H9 (cell line): ENCODE data around the gene MARK4. TPM values are rescaled to one million over a fixed set of nuclear protein-coding genes. Genes with fewer than 3 reads are reported as not detected.

Experiments used
- DNase-seq: peaks from one replicate; pipeline ENCODE4 v3.0.0-alpha.2; 2017
- H2AFZ ChIP-seq: one replicate; pipeline ENCODE4 v1.6.1; 2013; ENCODE audit warnings: mild to moderate bottlenecking, low read length, control low read depth, moderate library complexity
- H2AK5ac ChIP-seq: 2 replicates; pipeline ENCODE4 v1.6.1; 2013; ENCODE audit warnings: low read length, control low read depth, mixed read lengths; ENCODE audit not compliant: insufficient read length
- H2BK120ac ChIP-seq: one replicate; pipeline ENCODE4 v1.6.1; 2013; ENCODE audit warnings: low read depth, mild to moderate bottlenecking, low read length, control low read depth, inconsistent platforms; ENCODE audit not compliant: poor library complexity, severe bottlenecking
- H2BK12ac ChIP-seq: 2 replicates; pipeline ENCODE4 v1.6.1; 2013; ENCODE audit warnings: low read length, control low read depth, mixed read lengths, low read depth; ENCODE audit not compliant: insufficient read length
- H2BK15ac ChIP-seq: 2 replicates; pipeline ENCODE4 v1.6.1; 2013; ENCODE audit warnings: low read depth, low read length, control low read depth
- H2BK20ac ChIP-seq: one replicate; pipeline ENCODE4 v1.6.1; 2013; ENCODE audit warnings: low read depth, mild to moderate bottlenecking, low read length, control low read depth, inconsistent platforms; ENCODE audit not compliant: poor library complexity, severe bottlenecking
- H2BK5ac ChIP-seq: 2 replicates; pipeline ENCODE4 v1.6.1; 2013; ENCODE audit warnings: low read length, control low read depth, mixed read lengths; ENCODE audit not compliant: insufficient read length
- H3K14ac ChIP-seq: 2 replicates; pipeline ENCODE4 v1.6.1; 2013; ENCODE audit warnings: low read length, control low read depth; ENCODE audit not compliant: insufficient read depth
- H3K18ac ChIP-seq: 2 replicates; pipeline ENCODE4 v1.6.1; 2013; ENCODE audit warnings: low read depth, mild to moderate bottlenecking, mixed read lengths, low read length, control low read depth; ENCODE audit not compliant: insufficient read length
- H3K23ac ChIP-seq: 2 replicates; pipeline ENCODE4 v1.6.1; 2013; ENCODE audit warnings: low read length, control low read depth, mixed read lengths, low read depth; ENCODE audit not compliant: insufficient read length
- H3K23me2 ChIP-seq: 2 replicates; pipeline ENCODE4 v1.6.1; 2013; ENCODE audit warnings: low read depth, mild to moderate bottlenecking, mixed read lengths, low read length, control low read depth; ENCODE audit not compliant: insufficient read length, poor library complexity, severe bottlenecking
- H3K27ac ChIP-seq: 2 replicates; pipeline ENCODE4 v1.5.1; 2013; ENCODE audit warnings: low read length, control low read depth, mixed read lengths, low read depth; ENCODE audit not compliant: insufficient read length
- H3K27me3 ChIP-seq: 2 replicates; pipeline ENCODE4 v1.6.1; 2013; ENCODE audit warnings: low read length, control low read depth, inconsistent platforms; ENCODE audit not compliant: insufficient read depth
- H3K4ac ChIP-seq: 2 replicates; pipeline ENCODE4 v1.6.1; 2013; ENCODE audit warnings: low read depth, mild to moderate bottlenecking, control low read depth, inconsistent platforms, low read length, moderate library complexity
- H3K4me1 ChIP-seq: 2 replicates; pipeline ENCODE4 v1.6.1; 2013; ENCODE audit warnings: low read length, control low read depth, inconsistent platforms; ENCODE audit not compliant: insufficient read depth
- H3K4me2 ChIP-seq: 2 replicates; pipeline ENCODE4 v1.6.1; 2013; ENCODE audit warnings: low read length, control low read depth, mixed read lengths; ENCODE audit not compliant: insufficient read length, insufficient read depth
- H3K56ac ChIP-seq: 2 replicates; pipeline ENCODE4 v1.6.1; 2013; ENCODE audit warnings: low read depth, mild to moderate bottlenecking, mixed read lengths, low read length, control low read depth; ENCODE audit not compliant: insufficient read length
- H3K79me1 ChIP-seq: 2 replicates; pipeline ENCODE4 v1.6.1; 2013; ENCODE audit warnings: low read depth, mild to moderate bottlenecking, moderate library complexity, low read length, control low read depth, inconsistent platforms; ENCODE audit not compliant: insufficient read depth, poor library complexity, severe bottlenecking
- H3K79me2 ChIP-seq: 2 replicates; pipeline ENCODE4 v1.6.1; 2013; ENCODE audit warnings: low read length, control low read depth, inconsistent platforms; ENCODE audit not compliant: insufficient read depth
- H3K9ac ChIP-seq: 2 replicates; pipeline ENCODE4 v1.6.1; 2013; ENCODE audit warnings: low read length, control low read depth, mixed read lengths; ENCODE audit not compliant: insufficient read length; ENCODE audit errors: extremely low read depth
- H3K9me3 ChIP-seq: one replicate; pipeline ENCODE4 v1.6.1; 2013; ENCODE audit warnings: low read depth, low read length, inconsistent platforms; ENCODE audit not compliant: control insufficient read depth
- H3T11ph ChIP-seq: one replicate; pipeline ENCODE4 v1.6.1; 2013; ENCODE audit warnings: mild to moderate bottlenecking, low read length, control low read depth, inconsistent platforms
- H4K20me1 ChIP-seq: one replicate; pipeline ENCODE4 v1.6.1; 2013; ENCODE audit not compliant: control insufficient read depth, insufficient read length, insufficient read depth
- H4K5ac ChIP-seq: 2 replicates; pipeline ENCODE4 v1.6.1; 2013; ENCODE audit warnings: low read depth, mild to moderate bottlenecking, mixed read lengths, low read length, control low read depth; ENCODE audit not compliant: insufficient read length
- H4K8ac ChIP-seq: replicated peaks from 2 replicates; pipeline ENCODE4 v1.6.1; 2013; ENCODE audit warnings: low read length, control low read depth, mixed read lengths, low read depth; ENCODE audit not compliant: insufficient read length
- H4K91ac ChIP-seq: 2 replicates; pipeline ENCODE4 v1.6.1; 2013; ENCODE audit warnings: low read depth, mild to moderate bottlenecking, moderate library complexity, mixed read lengths, low read length, control low read depth; ENCODE audit not compliant: insufficient read length
- H3K27ac Mint-ChIP-seq, 3 experiments: 2 replicates in 2 of 3; 3 replicates in 1 of 3; pipeline ENCODE4 v1.8.0; 2020 to 2021; ENCODE audit warnings: mixed read lengths in 3 of 3, mild to moderate bottlenecking in 1 of 3, moderate library complexity in 1 of 3
- H3K27me3 Mint-ChIP-seq: 2 replicates; pipeline ENCODE4 v1.8.0; 2021; ENCODE audit warnings: low read depth, mild to moderate bottlenecking, moderate library complexity, mixed read lengths
- H3K36me3 Mint-ChIP-seq, 3 experiments: 2 replicates in 2 of 3; 3 replicates in 1 of 3; pipeline ENCODE4 v1.8.0; 2020 to 2021; ENCODE audit warnings: low read depth in 3 of 3, mixed read lengths in 3 of 3; ENCODE audit not compliant: insufficient read depth in 1 of 3
- H3K4me1 Mint-ChIP-seq, 2 experiments: 2 replicates each; pipeline ENCODE4 v1.8.0; 2020; ENCODE audit warnings: mixed read lengths in 2 of 2
- H3K4me3 Mint-ChIP-seq, 2 experiments: 2 replicates in 1 of 2; 3 replicates in 1 of 2; pipeline ENCODE4 v1.8.0; 2020 to 2021; ENCODE audit warnings: mild to moderate bottlenecking in 2 of 2, mixed read lengths in 2 of 2, moderate library complexity in 1 of 2
- H3K9me3 Mint-ChIP-seq, 2 experiments: 2 replicates in 1 of 2; 3 replicates in 1 of 2; pipeline ENCODE4 v1.8.0; 2020; ENCODE audit warnings: mild to moderate bottlenecking in 2 of 2, mixed read lengths in 2 of 2, moderate library complexity in 1 of 2
- WGBS: extraction: QIAGEN DNeasy Blood & Tissue Kit; methylation state at CpG from one replicate; pipeline ENCODE4 v1.1.7; 2013; ENCODE audit warnings: missing lambda C conversion rate, low lambda C conversion rate, mixed read lengths; ENCODE audit not compliant: insufficient read length; ENCODE audit errors: extremely low coverage; 5-methylcytosine and 5-hydroxymethylcytosine counted together
- total RNA-seq: library from RNA; stranded (reverse); gene quantifications from 2 replicates; pipeline ENCODE4 v1.2.1, GENCODE V29; 2021
- TF ChIP-seq, protein P1 (sequence below): fragments of 200-600 bp; sonication (generic); conservative IDR thresholded peaks from 3 replicates; pipeline ENCODE4 v1.8.0; 2021; ENCODE audit warnings: antibody characterized with exemption, mild to moderate bottlenecking

Gene MARK4
- total RNA-seq, 1 experiment from 2014 or later = 44.7 TPM

GRCh38 chr19:45304141-45304926 is 53.3 kb downstream of the MARK4 start:
- Histone ChIP-seq H4K20me1 (no peaks in the 10 kb centered on the region), H2BK20ac (no peak overlapping the region), H2BK12ac (no peak overlapping the region), H2BK120ac (no peak overlapping the region), H3K4ac (no peak overlapping the region), H2AK5ac (no peak overlapping the region), H3K27me3 (no peaks in the 10 kb centered on the region; the same call in 1 of the 2 replicates), H3K4me1 (no peaks in the 10 kb centered on the region; the same call in 1 of the 2 replicates), H4K8ac (no peak overlapping the region), H4K5ac (no peak overlapping the region), H2BK5ac (no peak overlapping the region), H3K27ac (no peak overlapping the region), H3K14ac (no peak overlapping the region), H3K18ac (no peak overlapping the region), H3K4me2 (no peak overlapping the region), H3K79me1 (no peaks in the 10 kb centered on the region), H3K23ac (no peak overlapping the region), H3T11ph (no peak overlapping the region), H3K9me3 (no peaks in the 10 kb centered on the region), H4K91ac (no peak overlapping the region), H3K9ac (no peak overlapping the region), H3K23me2 (no peaks in the 10 kb centered on the region), H2BK15ac (no peak overlapping the region), H3K56ac (no peak overlapping the region), H3K79me2 (no peaks in the 10 kb centered on the region), H2AFZ (no peak overlapping the region)
- peaks cover 39% of the 10 kb centered on the region for H3K27me3 Mint-ChIP-seq
- no peak for DNase-seq
- WGBS = no CpG with 5 or more reads among the region's 4 CpGs
- peaks cover 3 to 9% of the 10 kb centered on the region in 2 experiments; a peak in 2 of 5 replicates for H3K9me3 Mint-ChIP-seq
- peaks cover 4 to 17% (median 7%) of the 10 kb centered on the region in 3 experiments; a peak in 6 of 7 replicates for H3K36me3 Mint-ChIP-seq
- TF ChIP-seq, protein P1, sequence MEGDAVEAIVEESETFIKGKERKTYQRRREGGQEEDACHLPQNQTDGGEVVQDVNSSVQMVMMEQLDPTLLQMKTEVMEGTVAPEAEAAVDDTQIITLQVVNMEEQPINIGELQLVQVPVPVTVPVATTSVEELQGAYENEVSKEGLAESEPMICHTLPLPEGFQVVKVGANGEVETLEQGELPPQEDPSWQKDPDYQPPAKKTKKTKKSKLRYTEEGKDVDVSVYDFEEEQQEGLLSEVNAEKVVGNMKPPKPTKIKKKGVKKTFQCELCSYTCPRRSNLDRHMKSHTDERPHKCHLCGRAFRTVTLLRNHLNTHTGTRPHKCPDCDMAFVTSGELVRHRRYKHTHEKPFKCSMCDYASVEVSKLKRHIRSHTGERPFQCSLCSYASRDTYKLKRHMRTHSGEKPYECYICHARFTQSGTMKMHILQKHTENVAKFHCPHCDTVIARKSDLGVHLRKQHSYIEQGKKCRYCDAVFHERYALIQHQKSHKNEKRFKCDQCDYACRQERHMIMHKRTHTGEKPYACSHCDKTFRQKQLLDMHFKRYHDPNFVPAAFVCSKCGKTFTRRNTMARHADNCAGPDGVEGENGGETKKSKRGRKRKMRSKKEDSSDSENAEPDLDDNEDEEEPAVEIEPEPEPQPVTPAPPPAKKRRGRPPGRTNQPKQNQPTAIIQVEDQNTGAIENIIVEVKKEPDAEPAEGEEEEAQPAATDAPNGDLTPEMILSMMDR = no peak
- no peak overlapping the region for H3K27ac Mint-ChIP-seq
- peaks cover 15 to 24% of the 10 kb centered on the region in 2 experiments for H3K4me1 Mint-ChIP-seq
- no peak overlapping the region; a peak in 1 of 5 replicates for H3K4me3 Mint-ChIP-seq
